DMS79 (cell line): ENCODE data around the gene ARPC1A.
"Not testable (repeated sequence)": the region's sequence is repeated elsewhere in the genome, so short reads cannot be mapped to it uniquely, and the experiment has no call there.

Experiments used
- DNase-seq: peaks from one replicate; lab custom pipeline; 2025; lab: John Stamatoyannopoulos, UW

The ARPC1A gene

GRCh38 chr7:99410635-99411034, 84.9 kb downstream of the ARPC1A start:
- no peak for DNase-seq

GRCh38 chr7:99415513-99416127, 89.9 kb downstream of the ARPC1A start:
- not testable (repeated sequence) for DNase-seq
